ENCODE measurements around the gene ERLIN1. TPM values are rescaled to one million over a fixed set of nuclear protein-coding genes. Genes with fewer than 3 reads are reported as not detected.
A peak's percentile ranks its signal among the peaks of the same experiment; 100 is the strongest.

The ERLIN1 gene
- total and polyA plus RNA-seq, 10 of the 15 experiments (the other 5 are each of a cell fraction or from before 2014, with no cell fraction given): 4.9 to 21.7 (median 13.0) TPM

GRCh38 chr10:100185364-100186252 is at the start of gene ERLIN1 (continued):
- TF ChIP-seq USF1 (IDR thresholded peaks at IDR 0.05; ENCODE audit: borderline replicate concordance, extremely low read length, insufficient read depth, low read depth, low read length) (peak; percentile 57), GATAD2B (conservative IDR thresholded peaks at IDR 0.05; ENCODE audit: low read depth) (peak; percentile 94), ZNF24 (IDR thresholded peaks at IDR 0.05) (peak; percentile 66), SIX5 (IDR thresholded peaks at IDR 0.05; ENCODE audit: low read depth, low read length, severe bottlenecking) (no peak), POU2F2 (IDR thresholded peaks at IDR 0.05; ENCODE audit: borderline replicate concordance, low read depth, low read length) (peak; percentile 50; the same call in 1 of the 3 replicates), CHD4 (IDR thresholded peaks at IDR 0.05) (no peak), BACH1 (IDR thresholded peaks at IDR 0.05; ENCODE audit: borderline replicate concordance) (peak; percentile 72; the same call in 1 of the 2 replicates), POLR2AphosphoS2 (IDR thresholded peaks at IDR 0.05; ENCODE audit: low read depth, low read length) (peak; percentile 42; the same call in 1 of the 2 replicates), ZNF217 (IDR thresholded peaks at IDR 0.05) (0 out of 2 replicates have a peak, but pooled peaks have one; percentile 30), EZH2 (IDR thresholded peaks at IDR 0.05; ENCODE audit: borderline replicate concordance, control insufficient read depth, low read depth, low read length) (no peak), POLR2AphosphoS5 (IDR thresholded peaks at IDR 0.05; ENCODE audit: low read length) (peak; percentile 82), ZZZ3 (IDR thresholded peaks at IDR 0.05; ENCODE audit: control insufficient read depth, insufficient read length, low read depth) (no peak), DPF2 (IDR thresholded peaks at IDR 0.05) (peak; percentile 85; the same call in 1 of the 2 replicates), ZNF592 (IDR thresholded peaks at IDR 0.05) (0 out of 2 replicates have a peak, but pooled peaks have one; percentile 47), MXI1 (IDR thresholded peaks at IDR 0.05; ENCODE audit: low read depth, low read length) (peak; percentile 96), SMC3 (IDR thresholded peaks at IDR 0.05; ENCODE audit: borderline replicate concordance, low read length) (no peak), ZNF384 (IDR thresholded peaks at IDR 0.05; ENCODE audit: borderline replicate concordance, low read depth, low read length) (no peak), CHD1 (IDR thresholded peaks at IDR 0.05; ENCODE audit: low read depth, low read length) (no peak), HDGF (IDR thresholded peaks at IDR 0.05) (peak; percentile 13; the same call in 1 of the 2 replicates), NFIC (IDR thresholded peaks at IDR 0.05; ENCODE audit: low read depth, low read length) (peak; percentile 52; the same call in 1 of the 2 replicates)
- TF ChIP-seq, protein P1, sequence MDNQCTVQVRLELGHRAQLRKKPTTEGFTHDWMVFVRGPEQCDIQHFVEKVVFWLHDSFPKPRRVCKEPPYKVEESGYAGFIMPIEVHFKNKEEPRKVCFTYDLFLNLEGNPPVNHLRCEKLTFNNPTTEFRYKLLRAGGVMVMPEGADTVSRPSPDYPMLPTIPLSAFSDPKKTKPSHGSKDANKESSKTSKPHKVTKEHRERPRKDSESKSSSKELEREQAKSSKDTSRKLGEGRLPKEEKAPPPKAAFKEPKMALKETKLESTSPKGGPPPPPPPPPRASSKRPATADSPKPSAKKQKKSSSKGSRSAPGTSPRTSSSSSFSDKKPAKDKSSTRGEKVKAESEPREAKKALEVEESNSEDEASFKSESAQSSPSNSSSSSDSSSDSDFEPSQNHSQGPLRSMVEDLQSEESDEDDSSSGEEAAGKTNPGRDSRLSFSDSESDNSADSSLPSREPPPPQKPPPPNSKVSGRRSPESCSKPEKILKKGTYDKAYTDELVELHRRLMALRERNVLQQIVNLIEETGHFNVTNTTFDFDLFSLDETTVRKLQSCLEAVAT (IDR thresholded peaks at IDR 0.05): no peak; the same call in 1 of the 2 replicates
- TF ChIP-seq, protein P2, sequence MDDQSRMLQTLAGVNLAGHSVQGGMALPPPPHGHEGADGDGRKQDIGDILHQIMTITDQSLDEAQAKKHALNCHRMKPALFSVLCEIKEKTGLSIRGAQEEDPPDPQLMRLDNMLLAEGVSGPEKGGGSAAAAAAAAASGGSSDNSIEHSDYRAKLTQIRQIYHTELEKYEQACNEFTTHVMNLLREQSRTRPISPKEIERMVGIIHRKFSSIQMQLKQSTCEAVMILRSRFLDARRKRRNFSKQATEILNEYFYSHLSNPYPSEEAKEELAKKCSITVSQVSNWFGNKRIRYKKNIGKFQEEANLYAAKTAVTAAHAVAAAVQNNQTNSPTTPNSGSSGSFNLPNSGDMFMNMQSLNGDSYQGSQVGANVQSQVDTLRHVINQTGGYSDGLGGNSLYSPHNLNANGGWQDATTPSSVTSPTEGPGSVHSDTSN (IDR thresholded peaks at IDR 0.05; ENCODE audit: insufficient replicate concordance, low read depth, low read length): peak; percentile 61
